Uterus (tissue), 4 donors: ENCODE measurements around the gene AIFM2. TPM values are rescaled to one million over a fixed set of nuclear protein-coding genes. Genes with fewer than 3 reads are reported as not detected.

Source experiments
- DNase-seq, 2 donors: peaks; one replicate each; pipeline ENCODE4 v3.0.0-alpha.2; 2019 to 2020
- H3K27ac ChIP-seq, 2 donors: fragments of 200-600 bp; sonication (generic); 1 replicate in 1 of 2; 2 replicates in 1 of 2; pipeline ENCODE4 v1.5.1; 2016 to 2018
- H3K27me3 ChIP-seq, 2 donors: fragments of 200-600 bp; sonication (generic); one replicate each; pipeline ENCODE4 v1.5.1; 2018 to 2019; ENCODE audit warnings: control low read depth in 1 of 2
- H3K36me3 ChIP-seq, 2 donors: fragments of 200-600 bp; sonication (generic); one replicate each; pipeline ENCODE4 v1.5.1; 2019; ENCODE audit warnings: control low read depth in 1 of 2
- H3K4me1 ChIP-seq, 2 donors: fragments of 200-600 bp; sonication (generic); one replicate each; pipeline ENCODE4 v1.5.1; 2018 to 2019; ENCODE audit warnings: control low read depth in 1 of 2
- H3K4me3 ChIP-seq, 2 donors: fragments of 200-600 bp; sonication (generic); 1 replicate in 1 of 2; 2 replicates in 1 of 2; pipeline ENCODE4 v1.5.1; 2018 to 2019; ENCODE audit warnings: mild to moderate bottlenecking in 1 of 2
- H3K9me3 ChIP-seq, 2 donors: fragments of 200-600 bp; sonication (generic); one replicate each; pipeline ENCODE4 v1.5.1; 2019; ENCODE audit warnings: control low read depth in 1 of 2
- POLR2A ChIP-seq, 2 donors: fragments of 450-650 bp; IDR thresholded peaks; one replicate each; pipeline ENCODE4 v1.6.1; 2016; ENCODE audit warnings: antibody characterized with exemption in 2 of 2, mild to moderate bottlenecking in 1 of 2, moderate library complexity in 1 of 2
- intact Hi-C: fragments of 100-400 bp; cut with DNase I; formaldehyde crosslinking; loops from one replicate; pipeline ENCODE4 v1.15.1; 2023; ENCODE audit warnings: low total_unique reads
- total RNA-seq, 4 donors: library from RNA; depleted of rRNA in 3 of 4; stranded (reverse); fragments of >200 nt in 3 of 4; gene quantifications; one replicate each; pipeline versions ENCODE4 v1.1.0 to v1.2.4, GENCODE V29; 2014 to 2023
- TF ChIP-seq, protein P1 (sequence below), 4 experiments: fragments of 200-600 bp in 2 of 4; fragments of 450-650 bp in 2 of 4; sonication (generic) in 2 of 4; IDR thresholded peaks; one replicate each; pipeline ENCODE4 v1.5.1; 2016 to 2019; ENCODE audit warnings: antibody characterized with exemption in 4 of 4, mild to moderate bottlenecking in 2 of 4, moderate library complexity in 1 of 4
- donor health status: DM: yes; HTN: yes; CAD: no.

The AIFM2 gene
- total RNA-seq, 4 donors from 2014 or later, result 3.5 to 14.0 (median 8.5) TPM

DNA sequence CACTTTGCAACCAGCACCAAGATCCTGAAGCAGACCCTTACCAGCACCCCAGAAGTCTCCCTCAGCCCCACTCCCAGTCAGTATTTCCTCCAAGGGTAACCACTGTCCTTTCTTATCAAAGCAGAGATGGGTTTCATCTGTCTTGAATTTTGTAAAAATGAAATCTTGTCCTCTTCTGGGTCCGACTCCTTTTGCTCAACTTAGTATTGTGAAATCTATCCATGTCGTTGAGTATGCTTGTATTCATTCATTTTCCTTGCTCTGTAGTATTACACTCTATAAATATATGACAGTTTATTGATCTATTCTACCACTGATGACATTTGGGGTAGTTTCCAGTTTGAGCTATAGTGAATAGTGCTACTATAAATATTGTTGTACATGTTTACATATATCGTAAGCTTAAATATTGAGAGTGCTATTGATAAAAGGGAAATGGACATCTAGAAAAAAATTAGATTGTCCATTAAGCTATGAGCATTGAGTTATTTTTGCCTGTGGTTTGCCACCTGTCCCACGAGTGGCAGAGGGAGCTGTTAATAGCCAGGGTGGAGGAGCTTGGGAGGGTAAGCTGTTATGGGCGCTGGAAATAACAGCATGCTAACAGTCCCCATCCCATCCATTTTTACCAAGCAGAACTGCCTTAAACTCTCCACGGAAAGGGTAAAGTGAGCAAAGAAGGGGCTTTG, 36.5 kb downstream of the AIFM2 start:
- intact Hi-C loops, result no loop called here
- Histone ChIP-seq H3K36me3 (no peaks in the 10 kb centered on the region), H3K27ac (no peak overlapping the region), H3K9me3 (no peaks in the 10 kb centered on the region), H3K4me3 (no peak overlapping the region), H3K4me1 (no peaks in the 10 kb centered on the region), H3K27me3 (no peaks in the 10 kb centered on the region)
- no peak for DNase-seq
- TF ChIP-seq, protein P1, sequence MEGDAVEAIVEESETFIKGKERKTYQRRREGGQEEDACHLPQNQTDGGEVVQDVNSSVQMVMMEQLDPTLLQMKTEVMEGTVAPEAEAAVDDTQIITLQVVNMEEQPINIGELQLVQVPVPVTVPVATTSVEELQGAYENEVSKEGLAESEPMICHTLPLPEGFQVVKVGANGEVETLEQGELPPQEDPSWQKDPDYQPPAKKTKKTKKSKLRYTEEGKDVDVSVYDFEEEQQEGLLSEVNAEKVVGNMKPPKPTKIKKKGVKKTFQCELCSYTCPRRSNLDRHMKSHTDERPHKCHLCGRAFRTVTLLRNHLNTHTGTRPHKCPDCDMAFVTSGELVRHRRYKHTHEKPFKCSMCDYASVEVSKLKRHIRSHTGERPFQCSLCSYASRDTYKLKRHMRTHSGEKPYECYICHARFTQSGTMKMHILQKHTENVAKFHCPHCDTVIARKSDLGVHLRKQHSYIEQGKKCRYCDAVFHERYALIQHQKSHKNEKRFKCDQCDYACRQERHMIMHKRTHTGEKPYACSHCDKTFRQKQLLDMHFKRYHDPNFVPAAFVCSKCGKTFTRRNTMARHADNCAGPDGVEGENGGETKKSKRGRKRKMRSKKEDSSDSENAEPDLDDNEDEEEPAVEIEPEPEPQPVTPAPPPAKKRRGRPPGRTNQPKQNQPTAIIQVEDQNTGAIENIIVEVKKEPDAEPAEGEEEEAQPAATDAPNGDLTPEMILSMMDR (IDR thresholded peaks at IDR 0.05), result no peak
- TF ChIP-seq POLR2A (IDR thresholded peaks at IDR 0.05), result no peak

DNA sequence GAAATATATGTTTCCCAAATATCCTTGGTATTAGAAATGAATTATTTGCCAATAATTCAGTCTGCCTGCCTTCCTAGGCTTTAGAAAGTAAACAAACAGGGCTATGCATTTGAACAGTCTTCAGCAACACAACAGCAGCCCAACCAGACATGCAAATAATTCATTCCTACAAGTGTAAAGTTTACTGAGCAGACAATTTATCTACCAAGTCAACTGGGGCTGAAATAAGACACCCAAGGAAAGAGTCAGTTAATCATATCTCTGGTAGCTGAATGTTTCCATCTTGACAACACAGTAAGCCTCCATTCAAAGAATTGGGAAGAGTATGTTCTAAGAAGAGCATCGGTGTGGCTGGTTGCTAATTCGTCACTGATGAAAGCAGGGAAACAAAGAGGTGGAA, 38.4 kb downstream of the AIFM2 start:
- no peak for DNase-seq
- Histone ChIP-seq H3K4me3 (no peak overlapping the region), H3K9me3 (no peaks in the 10 kb centered on the region), H3K27me3 (no peaks in the 10 kb centered on the region), H3K4me1 (no peaks in the 10 kb centered on the region), H3K27ac (no peak overlapping the region), H3K36me3 (no peaks in the 10 kb centered on the region)
- TF ChIP-seq, protein P1 (IDR thresholded peaks at IDR 0.05), result no peak
- TF ChIP-seq POLR2A (IDR thresholded peaks at IDR 0.05), result no peak
- intact Hi-C loops, result no loop called here

DNA sequence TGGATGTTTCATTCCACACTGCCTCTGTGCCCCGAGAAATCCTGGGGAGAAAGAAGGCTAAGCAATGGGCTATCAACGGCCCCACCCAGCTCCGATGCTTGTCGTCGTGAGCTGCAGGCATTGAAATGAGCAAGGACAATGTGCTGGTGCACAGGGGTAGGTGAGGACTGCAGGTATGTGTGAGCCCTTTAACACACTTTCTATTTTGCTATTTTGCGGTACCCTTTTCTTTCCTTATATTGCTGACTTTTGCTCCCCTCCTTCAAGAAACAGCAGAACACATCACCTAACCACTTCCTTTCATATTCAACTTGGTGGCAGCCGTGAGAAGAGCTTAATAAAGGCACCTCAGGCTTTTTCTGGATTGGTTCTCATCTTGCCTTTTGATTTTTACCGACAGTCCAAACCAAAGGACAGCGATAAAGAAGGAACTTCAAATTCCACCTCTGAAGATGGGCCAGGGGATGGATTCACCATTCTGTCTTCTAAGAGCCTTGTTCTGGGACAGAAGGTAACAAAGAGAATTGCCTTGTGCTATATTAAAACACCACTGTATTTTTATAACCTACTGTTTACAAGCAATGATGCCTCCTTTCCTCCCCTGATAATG, 39.2 kb downstream of the AIFM2 start:
- Histone ChIP-seq H3K9me3 (no peaks in the 10 kb centered on the region), H3K36me3 (no peaks in the 10 kb centered on the region), H3K4me1 (no peaks in the 10 kb centered on the region), H3K27me3 (no peaks in the 10 kb centered on the region), H3K27ac (no peak overlapping the region), H3K4me3 (no peak overlapping the region)
- intact Hi-C loops, result no loop called here
- no peak for DNase-seq
- TF ChIP-seq, protein P1 (IDR thresholded peaks at IDR 0.05), result no peak
- TF ChIP-seq POLR2A (IDR thresholded peaks at IDR 0.05), result no peak

DNA sequence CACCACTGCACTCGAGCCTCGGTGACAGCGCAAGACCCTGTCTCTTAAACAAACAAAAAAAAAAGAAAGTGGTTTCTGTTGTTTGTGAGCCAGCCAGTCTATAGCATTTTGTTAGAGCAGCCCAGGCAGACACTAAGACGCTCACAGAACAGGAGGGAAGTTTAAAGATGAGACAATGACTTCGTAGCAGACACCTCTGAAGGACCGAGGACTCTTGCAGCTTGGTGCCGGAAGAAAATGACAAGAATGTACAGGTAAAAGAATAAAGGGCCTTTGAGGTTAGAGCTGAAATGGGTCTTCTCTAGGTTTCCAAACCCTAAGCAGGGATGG, 40.3 kb downstream of the AIFM2 start:
- intact Hi-C loops, result no loop called here
- Histone ChIP-seq H3K4me3 (no peak overlapping the region), H3K36me3 (no peaks in the 10 kb centered on the region), H3K9me3 (no peaks in the 10 kb centered on the region), H3K27ac (no peak overlapping the region), H3K4me1 (no peaks in the 10 kb centered on the region), H3K27me3 (no peaks in the 10 kb centered on the region)
- no peak for TF ChIP-seq POLR2A (IDR thresholded peaks at IDR 0.05)
- TF ChIP-seq, protein P1 (IDR thresholded peaks at IDR 0.05), result no peak
- DNase-seq, result no peak

DNA sequence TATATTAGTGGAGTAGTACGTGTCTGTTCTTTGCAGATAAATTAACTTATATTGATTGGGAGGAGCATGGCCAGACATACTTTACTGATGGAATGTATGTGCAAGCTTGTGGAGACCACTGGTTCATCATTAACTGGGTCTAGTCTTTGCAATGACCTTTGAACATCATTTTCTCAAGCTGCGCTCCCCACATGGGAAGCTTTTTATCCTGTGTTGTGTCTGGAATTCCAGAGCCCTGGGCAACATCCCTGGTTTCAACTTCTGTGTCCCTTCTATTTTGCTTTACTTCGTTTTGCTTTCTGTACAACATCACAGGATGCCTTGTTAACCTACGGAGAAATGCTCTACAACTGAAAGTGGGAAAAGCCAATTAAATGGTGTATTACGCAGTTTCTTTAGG, 41.7 kb downstream of the AIFM2 start:
- Histone ChIP-seq H3K27ac (no peak overlapping the region), H3K9me3 (no peaks in the 10 kb centered on the region), H3K4me3 (no peak overlapping the region), H3K4me1 (no peaks in the 10 kb centered on the region), H3K27me3 (no peaks in the 10 kb centered on the region), H3K36me3 (no peaks in the 10 kb centered on the region)
- intact Hi-C loops, result no loop called here
- TF ChIP-seq, protein P1 (IDR thresholded peaks at IDR 0.05), result no peak
- TF ChIP-seq POLR2A (IDR thresholded peaks at IDR 0.05), result no peak
- DNase-seq, result no peak
